H9 (cell line): Measurements from ENCODE around the gene ANTKMT. TPM values are rescaled to one million over a fixed set of nuclear protein-coding genes. Genes with fewer than 3 reads are reported as not detected.

Source experiments
- DNase-seq: peaks from one replicate; pipeline ENCODE4 v3.0.0-alpha.2; 2017
- H2AFZ ChIP-seq: one replicate; pipeline ENCODE4 v1.6.1; 2013; ENCODE audit warnings: mild to moderate bottlenecking, low read length, control low read depth, moderate library complexity
- H2AK5ac ChIP-seq: 2 replicates; pipeline ENCODE4 v1.6.1; 2013; ENCODE audit warnings: low read length, control low read depth, mixed read lengths; ENCODE audit not compliant: insufficient read length
- H2BK120ac ChIP-seq: one replicate; pipeline ENCODE4 v1.6.1; 2013; ENCODE audit warnings: low read depth, mild to moderate bottlenecking, low read length, control low read depth, inconsistent platforms; ENCODE audit not compliant: poor library complexity, severe bottlenecking
- H2BK12ac ChIP-seq: 2 replicates; pipeline ENCODE4 v1.6.1; 2013; ENCODE audit warnings: low read length, control low read depth, mixed read lengths, low read depth; ENCODE audit not compliant: insufficient read length
- H2BK15ac ChIP-seq: 2 replicates; pipeline ENCODE4 v1.6.1; 2013; ENCODE audit warnings: low read depth, low read length, control low read depth
- H2BK20ac ChIP-seq: one replicate; pipeline ENCODE4 v1.6.1; 2013; ENCODE audit warnings: low read depth, mild to moderate bottlenecking, low read length, control low read depth, inconsistent platforms; ENCODE audit not compliant: poor library complexity, severe bottlenecking
- H2BK5ac ChIP-seq: 2 replicates; pipeline ENCODE4 v1.6.1; 2013; ENCODE audit warnings: low read length, control low read depth, mixed read lengths; ENCODE audit not compliant: insufficient read length
- H3K14ac ChIP-seq: 2 replicates; pipeline ENCODE4 v1.6.1; 2013; ENCODE audit warnings: low read length, control low read depth; ENCODE audit not compliant: insufficient read depth
- H3K18ac ChIP-seq: 2 replicates; pipeline ENCODE4 v1.6.1; 2013; ENCODE audit warnings: low read depth, mild to moderate bottlenecking, mixed read lengths, low read length, control low read depth; ENCODE audit not compliant: insufficient read length
- H3K23ac ChIP-seq: 2 replicates; pipeline ENCODE4 v1.6.1; 2013; ENCODE audit warnings: low read length, control low read depth, mixed read lengths, low read depth; ENCODE audit not compliant: insufficient read length
- H3K23me2 ChIP-seq: 2 replicates; pipeline ENCODE4 v1.6.1; 2013; ENCODE audit warnings: low read depth, mild to moderate bottlenecking, mixed read lengths, low read length, control low read depth; ENCODE audit not compliant: insufficient read length, poor library complexity, severe bottlenecking
- H3K27ac ChIP-seq: 2 replicates; pipeline ENCODE4 v1.5.1; 2013; ENCODE audit warnings: low read length, control low read depth, mixed read lengths, low read depth; ENCODE audit not compliant: insufficient read length
- H3K27me3 ChIP-seq: 2 replicates; pipeline ENCODE4 v1.6.1; 2013; ENCODE audit warnings: low read length, control low read depth, inconsistent platforms; ENCODE audit not compliant: insufficient read depth
- H3K4ac ChIP-seq: 2 replicates; pipeline ENCODE4 v1.6.1; 2013; ENCODE audit warnings: low read depth, mild to moderate bottlenecking, control low read depth, inconsistent platforms, low read length, moderate library complexity
- H3K4me1 ChIP-seq: 2 replicates; pipeline ENCODE4 v1.6.1; 2013; ENCODE audit warnings: low read length, control low read depth, inconsistent platforms; ENCODE audit not compliant: insufficient read depth
- H3K4me2 ChIP-seq: 2 replicates; pipeline ENCODE4 v1.6.1; 2013; ENCODE audit warnings: low read length, control low read depth, mixed read lengths; ENCODE audit not compliant: insufficient read length, insufficient read depth
- H3K56ac ChIP-seq: 2 replicates; pipeline ENCODE4 v1.6.1; 2013; ENCODE audit warnings: low read depth, mild to moderate bottlenecking, mixed read lengths, low read length, control low read depth; ENCODE audit not compliant: insufficient read length
- H3K79me1 ChIP-seq: 2 replicates; pipeline ENCODE4 v1.6.1; 2013; ENCODE audit warnings: low read depth, mild to moderate bottlenecking, moderate library complexity, low read length, control low read depth, inconsistent platforms; ENCODE audit not compliant: insufficient read depth, poor library complexity, severe bottlenecking
- H3K79me2 ChIP-seq: 2 replicates; pipeline ENCODE4 v1.6.1; 2013; ENCODE audit warnings: low read length, control low read depth, inconsistent platforms; ENCODE audit not compliant: insufficient read depth
- H3K9ac ChIP-seq: 2 replicates; pipeline ENCODE4 v1.6.1; 2013; ENCODE audit warnings: low read length, control low read depth, mixed read lengths; ENCODE audit not compliant: insufficient read length; ENCODE audit errors: extremely low read depth
- H3K9me3 ChIP-seq: one replicate; pipeline ENCODE4 v1.6.1; 2013; ENCODE audit warnings: low read depth, low read length, inconsistent platforms; ENCODE audit not compliant: control insufficient read depth
- H3T11ph ChIP-seq: one replicate; pipeline ENCODE4 v1.6.1; 2013; ENCODE audit warnings: mild to moderate bottlenecking, low read length, control low read depth, inconsistent platforms
- H4K20me1 ChIP-seq: one replicate; pipeline ENCODE4 v1.6.1; 2013; ENCODE audit not compliant: control insufficient read depth, insufficient read length, insufficient read depth
- H4K5ac ChIP-seq: 2 replicates; pipeline ENCODE4 v1.6.1; 2013; ENCODE audit warnings: low read depth, mild to moderate bottlenecking, mixed read lengths, low read length, control low read depth; ENCODE audit not compliant: insufficient read length
- H4K8ac ChIP-seq: replicated peaks from 2 replicates; pipeline ENCODE4 v1.6.1; 2013; ENCODE audit warnings: low read length, control low read depth, mixed read lengths, low read depth; ENCODE audit not compliant: insufficient read length
- H4K91ac ChIP-seq: 2 replicates; pipeline ENCODE4 v1.6.1; 2013; ENCODE audit warnings: low read depth, mild to moderate bottlenecking, moderate library complexity, mixed read lengths, low read length, control low read depth; ENCODE audit not compliant: insufficient read length
- H3K27ac Mint-ChIP-seq, 3 experiments: 2 replicates in 2 of 3; 3 replicates in 1 of 3; pipeline ENCODE4 v1.8.0; 2020 to 2021; ENCODE audit warnings: mixed read lengths in 3 of 3, mild to moderate bottlenecking in 1 of 3, moderate library complexity in 1 of 3
- H3K27me3 Mint-ChIP-seq: 2 replicates; pipeline ENCODE4 v1.8.0; 2021; ENCODE audit warnings: low read depth, mild to moderate bottlenecking, moderate library complexity, mixed read lengths
- H3K36me3 Mint-ChIP-seq, 3 experiments: 2 replicates in 2 of 3; 3 replicates in 1 of 3; pipeline ENCODE4 v1.8.0; 2020 to 2021; ENCODE audit warnings: low read depth in 3 of 3, mixed read lengths in 3 of 3; ENCODE audit not compliant: insufficient read depth in 1 of 3
- H3K4me1 Mint-ChIP-seq, 2 experiments: 2 replicates each; pipeline ENCODE4 v1.8.0; 2020; ENCODE audit warnings: mixed read lengths in 2 of 2
- H3K4me3 Mint-ChIP-seq, 2 experiments: 2 replicates in 1 of 2; 3 replicates in 1 of 2; pipeline ENCODE4 v1.8.0; 2020 to 2021; ENCODE audit warnings: mild to moderate bottlenecking in 2 of 2, mixed read lengths in 2 of 2, moderate library complexity in 1 of 2
- H3K9me3 Mint-ChIP-seq, 2 experiments: 2 replicates in 1 of 2; 3 replicates in 1 of 2; pipeline ENCODE4 v1.8.0; 2020; ENCODE audit warnings: mild to moderate bottlenecking in 2 of 2, mixed read lengths in 2 of 2, moderate library complexity in 1 of 2
- CTCF ChIP-seq: fragments of 200-600 bp; sonication (generic); conservative IDR thresholded peaks from 3 replicates; pipeline ENCODE4 v1.8.0; 2021; ENCODE audit warnings: antibody characterized with exemption, mild to moderate bottlenecking
- WGBS: extraction: QIAGEN DNeasy Blood & Tissue Kit; methylation state at CpG from one replicate; pipeline ENCODE4 v1.1.7; 2013; ENCODE audit warnings: missing lambda C conversion rate, low lambda C conversion rate, mixed read lengths; ENCODE audit not compliant: insufficient read length; ENCODE audit errors: extremely low coverage; 5-methylcytosine and 5-hydroxymethylcytosine counted together
- total RNA-seq: library from RNA; stranded (reverse); gene quantifications from 2 replicates; pipeline ENCODE4 v1.2.1, GENCODE V29; 2021

ANTKMT gene
- total RNA-seq, 1 experiment from 2014 or later: 31.5 TPM

GRCh38 chr16:751152-752006 is 30.4 kb downstream of the ANTKMT start:
- no peaks in the 10 kb centered on the region for H3K79me2 ChIP-seq
- H2BK5ac ChIP-seq: no peak overlapping the region
- H3K27ac ChIP-seq: no peak overlapping the region
- no peak overlapping the region for H2BK15ac ChIP-seq
- H4K8ac ChIP-seq: no peak overlapping the region
- no peak overlapping the region for H3T11ph ChIP-seq
- WGBS: no CpG with 5 or more reads among the region's 39 CpGs
- no peaks in the 10 kb centered on the region for H3K23me2 ChIP-seq
- H3K4ac ChIP-seq: no peak overlapping the region
- Mint-ChIP-seq H3K4me3 (peak overlapping the region in 1 of 2 experiments; percentile 69; a peak in 3 of 5 replicates), H3K27me3 (peaks cover 23% of the 10 kb centered on the region), H3K36me3 (no peaks in the 10 kb centered on the region), H3K9me3 (no peaks in the 10 kb centered on the region; a peak in 1 of 5 replicates), H3K4me1 (peaks cover 20 to 29% of the 10 kb centered on the region in 2 experiments), H3K27ac (peak overlapping the region in 2 of 3 experiments; percentile 45 to 48; a peak in 3 of 7 replicates)
- H3K14ac ChIP-seq: no peak overlapping the region
- TF ChIP-seq CTCF: no peak
- H4K91ac ChIP-seq: no peak overlapping the region
- H4K20me1 ChIP-seq: no peaks in the 10 kb centered on the region
- no peak overlapping the region for H2AFZ ChIP-seq
- H3K9ac ChIP-seq: no peak overlapping the region
- no peak overlapping the region for H3K56ac ChIP-seq
- no peak overlapping the region for H2BK120ac ChIP-seq
- no peak for DNase-seq
- H2AK5ac ChIP-seq: no peak overlapping the region
- H3K27me3 ChIP-seq: no peaks in the 10 kb centered on the region
- no peaks in the 10 kb centered on the region for H3K9me3 ChIP-seq
- H3K79me1 ChIP-seq: no peaks in the 10 kb centered on the region
- H2BK20ac ChIP-seq: no peak overlapping the region
- no peaks in the 10 kb centered on the region for H3K4me1 ChIP-seq
- no peak overlapping the region for H3K23ac ChIP-seq
- no peak overlapping the region for H4K5ac ChIP-seq
- no peak overlapping the region for H2BK12ac ChIP-seq
- H3K18ac ChIP-seq: no peak overlapping the region
- no peak overlapping the region for H3K4me2 ChIP-seq
